Measurements from ENCODE around the gene RAPSN.

RAPSN gene

GRCh38 chr11:47466701-47467250 lies 17.8 kb upstream of the RAPSN start:
- no peak for DNase-seq (ENCODE audit: extremely low spot score, insufficient read length, low read depth)
- FAIRE-seq: no peak

- FAIRE-seq (no peak), DNase-seq (ENCODE audit: extremely low spot score, insufficient read length, low read depth) (no peak)
These were observed 17.3 kb upstream of the RAPSN start for GRCh38 chr11:47466201-47466600.

GRCh38 chr11:47464483-47464882 lies 15.5 kb upstream of the RAPSN start:
- FAIRE-seq (no peak), DNase-seq (ENCODE audit: extremely low spot score, insufficient read length, low read depth) (no peak)

GRCh38 chr11:47461876-47462275 lies 12.9 kb upstream of the RAPSN start:
- FAIRE-seq (no peak), DNase-seq (ENCODE audit: extremely low spot score, insufficient read length, low read depth) (no peak)

GRCh38 chr11:47460571-47461235 lies 11.8 kb upstream of the RAPSN start:
- DNase-seq (ENCODE audit: extremely low spot score, insufficient read length, low read depth) (no peak), FAIRE-seq (no peak)

- peak; percentile 48 for DNase-seq (ENCODE audit: extremely low spot score, insufficient read length, low read depth)
- FAIRE-seq: peak; percentile 82
These were observed 5.3 kb upstream of the RAPSN start for GRCh38 chr11:47454258-47454671.

GRCh38 chr11:47453365-47453764 lies 4.4 kb upstream of the RAPSN start:
- no peak for FAIRE-seq

GRCh38 chr11:47451990-47452389 lies 3.1 kb upstream of the RAPSN start:
- FAIRE-seq (no peak), DNase-seq (ENCODE audit: extremely low spot score, insufficient read length, low read depth) (no peak)

More at GRCh38 chr11:47453365-47453764, 4.4 kb upstream of the RAPSN start:
- no peak for DNase-seq (ENCODE audit: extremely low spot score, insufficient read length, low read depth)

- FAIRE-seq (no peak), DNase-seq (ENCODE audit: extremely low spot score, insufficient read length, low read depth) (no peak)
These were observed 2.5 kb upstream of the RAPSN start for GRCh38 chr11:47451436-47451835.

- FAIRE-seq (no peak), DNase-seq (ENCODE audit: extremely low spot score, insufficient read length, low read depth) (no peak)
These were observed 605 bp upstream of the RAPSN start for GRCh38 chr11:47449541-47449940.

GRCh38 chr11:47447906-47448305 lies 1.0 kb downstream of the RAPSN start:
- FAIRE-seq (no peak), DNase-seq (ENCODE audit: extremely low spot score, insufficient read length, low read depth) (no peak)

GRCh38 chr11:47446833-47447232 lies 2.1 kb downstream of the RAPSN start:
- FAIRE-seq: no peak
- DNase-seq (ENCODE audit: extremely low spot score, insufficient read length, low read depth): no peak

- DNase-seq (ENCODE audit: extremely low spot score, insufficient read length, low read depth) (no peak), FAIRE-seq (no peak)
These were observed 3.1 kb downstream of the RAPSN start for GRCh38 chr11:47445840-47446239.

GRCh38 chr11:47443817-47444216 lies 5.1 kb downstream of the RAPSN start:
- DNase-seq (ENCODE audit: extremely low spot score, insufficient read length, low read depth) (no peak), FAIRE-seq (no peak)

GRCh38 chr11:47443028-47443700 lies 5.8 kb downstream of the RAPSN start:
- FAIRE-seq: no peak
- DNase-seq (ENCODE audit: extremely low spot score, insufficient read length, low read depth): no peak

GRCh38 chr11:47442514-47442913 lies 6.4 kb downstream of the RAPSN start:
- FAIRE-seq: no peak
- no peak for DNase-seq (ENCODE audit: extremely low spot score, insufficient read length, low read depth)

GRCh38 chr11:47441421-47441820 lies 7.5 kb downstream of the RAPSN start:
- no peak for FAIRE-seq
- no peak for DNase-seq (ENCODE audit: extremely low spot score, insufficient read length, low read depth)

GRCh38 chr11:47440054-47440476 lies 8.9 kb downstream of the RAPSN start:
- DNase-seq (ENCODE audit: extremely low spot score, insufficient read length, low read depth) (no peak), FAIRE-seq (no peak)

GRCh38 chr11:47438721-47439120 lies 10.2 kb downstream of the RAPSN start:
- no peak for FAIRE-seq
- DNase-seq (ENCODE audit: extremely low spot score, insufficient read length, low read depth): no peak

GRCh38 chr11:47437746-47438418 lies 11.1 kb downstream of the RAPSN start:
- no peak for FAIRE-seq

GRCh38 chr11:47437218-47437745 lies 11.7 kb downstream of the RAPSN start:
- DNase-seq (ENCODE audit: extremely low spot score, insufficient read length, low read depth) (no peak), FAIRE-seq (no peak)

More at GRCh38 chr11:47437746-47438418, 11.1 kb downstream of the RAPSN start:
- no peak for DNase-seq (ENCODE audit: extremely low spot score, insufficient read length, low read depth)
